ENCODE data around the gene CIDEA.

CIDEA gene

DNA sequence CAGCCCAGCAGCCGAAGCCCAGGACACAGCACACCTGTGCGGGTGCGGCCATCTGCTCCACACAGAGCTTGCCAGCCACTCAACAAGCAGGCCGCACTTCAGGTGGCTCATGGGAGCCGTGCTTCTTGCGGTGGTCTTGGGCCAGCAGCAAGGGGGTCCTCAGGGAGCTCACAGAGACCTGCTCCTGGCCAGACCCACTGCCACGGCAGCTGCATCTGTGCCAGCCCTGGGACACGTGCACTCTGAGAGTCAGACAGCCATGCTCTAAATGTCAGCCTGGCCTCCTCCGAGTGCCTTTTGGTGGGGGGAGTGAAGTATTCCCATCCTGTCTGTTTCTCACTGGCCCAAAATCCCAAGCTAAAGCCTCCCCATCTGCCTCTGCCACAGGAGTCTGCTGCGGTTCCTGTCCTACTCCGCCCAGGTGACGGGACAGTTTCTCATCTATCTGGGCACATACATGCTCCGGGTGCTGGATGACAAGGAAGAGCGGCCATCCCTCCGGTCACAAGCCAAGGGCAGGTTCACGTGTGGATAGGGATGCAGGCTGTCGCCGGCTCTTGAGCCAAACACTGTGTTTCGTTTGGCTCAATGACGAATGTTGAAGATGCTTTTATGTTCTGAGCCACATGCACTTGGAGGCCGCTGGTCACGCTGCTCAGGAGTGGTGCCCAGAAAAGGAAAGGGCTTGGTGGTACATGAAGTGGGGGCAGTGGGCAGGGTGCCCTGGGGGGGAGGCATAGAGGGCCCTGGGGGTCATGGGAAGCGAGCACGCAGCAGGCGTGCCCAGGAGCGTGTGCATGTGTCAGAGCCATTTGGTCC lies 22.8 kb downstream of the CIDEA start:
- DNase-seq, result no peak

DNA sequence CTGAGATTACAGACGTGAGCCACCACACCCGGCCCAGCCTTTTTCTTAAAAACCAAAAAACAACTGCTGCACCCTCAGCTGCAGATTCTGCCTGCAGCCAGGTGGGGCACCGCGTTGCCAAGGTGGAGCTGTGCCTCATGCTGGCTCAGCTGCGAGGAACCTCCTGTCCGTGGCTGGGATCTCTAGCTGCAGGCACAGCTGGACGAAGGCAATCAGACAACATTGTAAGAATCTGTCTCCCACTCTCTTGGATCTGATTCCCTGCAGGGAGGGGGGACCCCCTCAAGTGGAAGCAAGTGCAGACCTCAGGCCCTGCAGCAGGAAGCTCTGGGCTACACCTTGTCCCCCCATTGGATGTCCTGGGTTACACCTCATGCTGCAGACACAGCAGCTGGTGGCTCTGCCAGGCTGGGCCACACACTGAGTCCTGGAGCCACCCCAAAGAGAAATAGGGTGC lies 24.1 kb downstream of the CIDEA start:
- no peak for DNase-seq

DNA sequence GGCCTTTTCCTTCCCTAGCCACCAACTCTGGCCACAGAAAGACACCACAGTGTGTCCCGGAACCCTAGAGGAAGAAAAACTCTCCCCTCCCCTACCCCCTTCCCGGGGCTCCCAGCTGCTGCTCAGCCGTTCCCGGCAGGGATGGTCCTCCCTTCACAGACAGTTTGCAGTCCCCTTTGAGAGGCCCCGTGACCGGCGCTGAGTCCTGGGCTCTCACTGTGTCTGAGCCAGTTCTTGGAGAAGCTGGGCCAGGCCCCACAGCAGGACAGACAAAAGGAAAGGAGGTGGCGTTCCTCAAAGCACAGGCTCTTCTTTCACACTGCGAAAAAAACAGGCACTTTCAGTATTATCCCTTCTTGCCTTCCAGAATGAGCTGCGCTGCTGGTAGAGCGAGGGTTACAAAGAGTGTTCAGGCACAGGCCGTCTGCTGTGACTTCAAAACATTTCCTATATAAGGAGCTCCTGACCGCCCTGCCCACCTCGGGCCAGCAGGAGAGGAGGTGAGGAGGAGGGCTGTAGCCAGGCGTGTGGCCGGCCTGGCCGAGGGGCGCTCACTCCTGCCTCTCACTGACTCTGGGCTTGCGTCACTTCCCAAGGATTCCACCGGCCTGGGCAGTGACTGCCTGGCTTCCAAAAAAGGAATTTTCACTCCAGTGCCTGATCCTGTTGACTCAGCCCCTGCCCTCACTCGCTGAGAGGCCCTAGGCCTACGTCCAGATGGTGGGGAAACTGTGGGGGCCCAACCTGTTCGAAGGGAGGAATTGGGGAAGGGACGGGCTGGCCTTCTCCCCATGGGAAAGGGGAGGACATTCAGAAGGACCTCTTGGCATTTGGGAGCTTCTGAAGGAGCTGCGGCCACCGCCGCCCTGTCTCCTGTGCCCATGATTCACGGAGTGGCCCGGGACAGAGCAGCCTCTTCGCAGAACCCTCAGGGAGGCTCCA lies 24.9 kb downstream of the CIDEA start:
- DNase-seq, result no peak

DNA sequence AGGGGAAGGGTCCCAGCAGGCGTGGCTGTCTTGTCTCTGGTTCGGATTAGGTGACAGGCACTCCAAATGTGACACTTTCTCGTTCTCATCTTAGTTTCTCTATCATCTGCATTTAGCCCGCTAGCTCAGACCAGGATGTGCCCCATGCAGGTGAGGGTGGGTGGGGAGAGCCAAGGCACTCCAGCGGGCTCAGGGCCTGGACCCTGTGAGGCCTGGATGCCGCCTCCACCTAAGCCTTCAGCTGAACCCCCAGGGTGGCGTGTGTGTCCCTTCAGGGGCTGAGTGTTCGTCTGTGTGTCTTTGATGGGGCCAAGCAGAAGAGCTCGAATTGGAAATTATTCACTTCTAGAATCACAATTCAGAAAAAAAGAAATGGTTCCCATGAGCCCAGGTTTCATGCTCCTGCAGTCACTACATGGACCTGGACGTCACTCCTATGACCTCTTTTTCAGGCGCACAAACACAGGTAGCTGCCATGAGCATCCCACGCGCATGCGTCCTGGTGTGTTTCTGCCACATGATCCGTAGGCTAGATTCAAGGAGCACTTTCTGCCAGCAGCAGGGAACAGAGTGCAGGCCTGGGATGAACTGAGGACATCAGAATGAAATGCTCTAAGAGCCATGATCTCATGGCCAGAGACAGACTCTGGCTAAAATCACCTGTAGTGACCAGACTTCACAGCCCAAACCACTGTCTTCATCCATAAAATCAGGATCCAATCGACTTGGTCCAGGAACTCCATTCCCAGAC lies 25.8 kb downstream of the CIDEA start:
- DNase-seq, result no peak

DNA sequence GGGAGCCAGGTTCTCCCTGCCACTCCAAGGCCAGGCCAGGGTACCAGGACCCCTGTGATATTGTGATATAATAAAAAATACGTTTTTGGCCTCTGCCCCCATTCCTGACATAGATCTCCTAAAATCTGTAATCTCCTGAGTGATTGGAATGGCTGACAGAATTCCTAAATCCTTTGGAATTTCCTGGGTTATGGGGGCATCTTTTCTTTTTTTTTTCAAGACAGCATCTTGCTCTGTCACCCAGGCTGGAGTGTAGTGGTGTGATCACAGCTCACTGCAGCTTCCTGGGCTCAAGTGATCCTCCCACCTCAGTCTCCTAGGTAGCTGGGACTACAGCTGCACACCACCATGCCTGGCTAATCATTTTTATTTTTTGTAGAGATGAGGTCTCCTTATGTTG lies 27.7 kb downstream of the CIDEA start:
- no peak for DNase-seq

DNA sequence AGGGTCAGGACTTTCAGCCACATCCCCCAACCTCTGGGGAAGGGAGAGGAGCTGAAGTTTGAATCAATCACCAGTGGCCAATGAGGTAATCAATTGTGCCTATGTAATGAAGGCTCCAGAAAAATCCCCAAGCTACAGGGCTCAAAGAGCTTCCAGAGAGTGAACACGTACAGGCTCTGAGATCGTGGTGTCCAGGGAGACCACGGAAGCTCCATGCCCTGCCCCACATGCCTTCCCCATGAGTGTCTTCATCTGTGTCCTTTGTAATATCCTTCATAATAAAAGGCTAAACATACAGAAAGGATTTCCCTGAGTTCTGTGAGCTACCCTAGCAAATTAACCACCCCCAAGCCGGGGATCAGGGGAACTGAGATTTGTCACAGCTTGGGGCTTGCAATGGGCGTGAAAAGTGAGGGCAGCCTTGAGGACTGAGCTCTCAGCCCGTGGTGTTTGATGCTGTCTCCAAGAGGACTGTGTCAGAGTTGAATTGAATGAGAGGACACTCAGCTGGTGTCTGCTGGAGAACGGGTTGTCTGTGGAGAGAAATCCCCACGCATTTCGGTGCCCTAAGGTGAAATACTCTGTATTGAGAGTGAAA lies 28.4 kb downstream of the CIDEA start:
- no peak for DNase-seq

DNA sequence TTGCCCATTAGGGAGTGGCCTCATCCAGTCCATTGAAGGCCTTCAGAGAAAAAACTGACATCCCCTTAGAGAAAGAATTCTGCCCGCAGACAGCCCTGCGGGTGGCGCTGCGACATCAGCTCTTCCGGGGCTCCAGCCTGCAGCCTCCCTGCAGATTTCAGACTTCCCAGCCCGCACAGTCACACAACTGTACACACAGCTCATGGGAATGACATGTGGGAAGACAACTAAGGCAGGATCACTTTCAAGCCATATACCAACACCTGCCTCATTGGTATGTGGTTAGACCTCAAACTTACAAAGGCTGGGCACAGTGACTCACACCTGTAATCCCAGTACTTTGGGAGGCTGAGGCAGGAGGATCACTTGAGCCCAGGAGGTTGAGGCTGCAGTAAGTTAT lies 29.1 kb downstream of the CIDEA start:
- DNase-seq, result no peak

DNA sequence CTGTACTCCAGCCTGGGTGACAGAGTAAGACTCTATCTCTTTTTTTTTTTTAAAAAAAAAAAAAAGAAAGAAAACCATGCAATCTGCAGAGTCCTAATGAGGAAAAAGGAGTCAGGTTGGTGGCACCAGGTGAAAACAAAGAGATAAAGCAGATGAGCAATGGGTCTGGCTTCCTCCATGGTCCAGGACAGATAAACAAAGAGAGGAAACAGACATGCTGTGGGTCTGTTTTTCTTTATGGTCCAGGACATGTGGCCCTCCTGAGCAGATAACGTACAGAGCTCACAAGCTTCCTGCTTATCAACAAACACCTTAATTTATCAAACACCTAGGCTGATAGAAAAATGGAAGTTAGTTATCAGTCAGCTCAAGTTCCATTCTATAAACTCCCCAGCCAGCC lies 29.5 kb downstream of the CIDEA start:
- no peak for DNase-seq

DNA sequence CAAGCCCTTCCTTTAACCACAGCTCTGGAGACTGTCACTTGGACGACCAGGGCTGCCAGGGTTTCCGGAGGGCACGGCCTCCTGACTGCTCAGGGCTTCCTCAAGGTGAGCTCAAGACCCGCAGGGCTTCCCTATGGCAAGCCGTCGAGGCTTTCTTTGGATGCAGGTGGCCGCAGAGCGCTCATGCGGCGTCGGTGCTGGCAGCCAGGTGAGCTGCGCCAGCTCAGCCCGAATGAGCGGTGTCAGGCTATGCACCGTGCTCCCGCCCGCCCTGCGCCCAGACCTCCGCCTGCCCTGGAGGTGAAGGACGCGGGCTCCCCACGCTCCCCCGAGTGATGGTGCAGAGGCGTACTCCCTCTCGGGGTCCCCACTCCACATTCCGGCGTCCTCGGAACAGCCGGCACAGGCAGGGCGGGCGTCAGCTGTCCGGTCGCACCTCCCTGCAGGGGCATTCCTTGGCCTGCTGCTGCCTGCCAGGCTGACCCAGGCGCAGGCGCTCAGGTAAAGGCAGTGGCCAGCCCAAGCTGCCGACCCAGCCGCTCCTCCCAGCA lies 33.0 kb downstream of the CIDEA start:
- DNase-seq, result no peak

DNA sequence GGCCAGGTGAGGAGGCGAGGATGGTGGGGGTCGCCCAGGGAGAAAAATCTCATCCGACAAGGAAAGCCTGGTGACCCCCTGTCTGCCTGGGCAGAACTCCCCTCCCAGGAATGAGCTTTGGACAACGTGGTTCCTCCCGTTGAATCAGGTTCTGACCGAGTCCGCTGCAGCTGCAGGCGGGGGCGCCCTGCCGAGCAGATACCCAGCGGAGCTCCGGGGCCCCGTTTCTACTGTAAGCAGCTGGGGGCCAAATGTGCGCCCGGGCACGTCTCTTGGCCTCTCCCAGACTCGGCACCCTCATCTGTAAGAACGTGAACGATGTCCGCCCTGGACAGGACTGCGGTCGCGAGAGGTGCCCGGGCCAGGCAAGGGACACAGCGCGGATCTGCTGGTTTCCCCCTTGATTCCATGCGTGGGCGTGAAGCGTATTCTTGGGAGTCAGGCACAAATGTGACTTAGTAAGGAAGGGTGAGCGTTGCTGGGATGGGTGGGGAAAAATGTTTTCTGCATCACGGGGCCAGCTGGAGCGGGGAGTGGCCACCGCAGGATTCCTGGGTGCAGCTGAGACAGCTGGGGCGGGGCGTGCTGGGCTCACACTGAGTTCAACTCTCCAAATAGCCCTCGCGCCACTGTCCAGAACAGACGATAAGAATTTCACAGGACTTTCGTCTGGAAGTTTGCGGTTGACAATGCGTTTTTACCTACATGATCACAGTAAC lies 33.7 kb downstream of the CIDEA start:
- peak; percentile 71 to 86 (median 79) for DNase-seq

DNA sequence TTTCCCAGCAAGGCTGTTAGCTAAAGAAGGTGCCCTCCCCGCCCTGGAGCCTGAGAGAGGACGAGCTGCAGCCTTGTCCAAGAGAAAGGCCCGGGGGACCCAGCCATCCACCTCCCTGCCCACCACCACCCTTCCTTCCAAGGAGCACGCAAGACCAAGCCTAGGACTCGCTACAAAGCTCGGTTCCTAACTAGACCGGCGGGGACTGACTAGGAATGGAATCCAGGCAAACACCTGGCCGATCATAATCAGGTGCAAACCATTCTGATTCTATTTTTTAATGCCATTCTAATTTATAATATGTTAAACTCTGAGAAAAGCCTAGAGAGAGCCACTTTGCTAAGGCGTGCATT lies 34.2 kb downstream of the CIDEA start:
- DNase-seq, result no peak

DNA sequence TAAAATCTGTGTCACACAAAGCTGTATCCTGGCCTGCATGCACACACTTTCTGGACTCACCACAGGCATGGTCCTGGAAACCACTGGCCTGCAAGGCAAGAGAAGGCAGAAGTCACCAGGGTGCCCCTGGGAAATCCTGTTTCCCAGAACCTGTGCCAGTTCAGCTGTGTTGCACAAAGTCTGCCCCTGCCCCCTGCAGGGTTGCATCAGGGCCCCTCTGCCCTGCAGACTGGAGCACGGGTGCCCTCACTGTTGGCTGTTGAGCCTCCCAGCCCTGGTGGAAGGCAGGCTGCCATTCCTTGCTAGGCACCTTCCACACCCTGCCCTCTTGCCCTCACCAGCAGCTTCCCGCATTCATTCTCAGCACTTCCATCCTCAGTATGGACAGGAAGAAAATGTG lies 35.9 kb downstream of the CIDEA start:
- DNase-seq, result no peak

DNA sequence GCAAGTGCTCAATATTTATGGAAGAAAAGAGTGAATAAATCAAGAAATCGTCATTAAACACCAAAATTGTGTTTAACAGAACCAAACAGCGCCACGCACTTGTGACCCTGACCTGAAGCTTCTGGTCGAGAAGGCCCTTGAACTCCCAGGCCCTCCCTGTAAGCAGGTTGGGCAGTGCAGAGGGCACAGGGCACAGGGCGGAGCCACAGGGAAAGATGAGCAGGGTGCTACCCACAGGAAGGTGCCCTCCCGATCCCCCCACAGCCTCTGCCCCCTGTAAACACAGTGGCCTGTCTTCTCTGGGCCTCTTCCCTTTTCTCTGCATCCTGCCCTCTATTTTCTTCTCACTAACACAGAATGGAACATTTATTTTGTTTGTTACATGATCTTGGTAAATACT lies 37.0 kb downstream of the CIDEA start:
- no peak for DNase-seq

DNA sequence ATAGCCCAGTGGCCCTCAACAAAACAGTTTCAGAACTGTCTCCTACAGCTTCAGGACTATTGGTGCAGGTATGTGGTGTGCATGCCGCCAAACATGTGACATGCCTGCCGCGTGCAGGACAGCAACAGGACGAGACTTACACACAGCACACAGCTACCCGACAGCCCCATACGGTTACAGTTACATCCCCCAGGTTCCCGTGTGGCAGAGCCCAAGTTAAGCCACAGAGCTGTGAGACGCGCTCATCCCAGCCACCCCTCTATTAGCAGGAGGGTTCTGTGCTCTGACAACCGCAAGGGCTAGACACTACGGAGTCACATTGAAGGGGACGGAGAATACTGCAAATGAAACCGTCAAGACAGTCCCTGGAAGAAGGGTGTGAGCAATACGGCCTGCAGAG lies 37.5 kb downstream of the CIDEA start:
- no peak for DNase-seq

DNA sequence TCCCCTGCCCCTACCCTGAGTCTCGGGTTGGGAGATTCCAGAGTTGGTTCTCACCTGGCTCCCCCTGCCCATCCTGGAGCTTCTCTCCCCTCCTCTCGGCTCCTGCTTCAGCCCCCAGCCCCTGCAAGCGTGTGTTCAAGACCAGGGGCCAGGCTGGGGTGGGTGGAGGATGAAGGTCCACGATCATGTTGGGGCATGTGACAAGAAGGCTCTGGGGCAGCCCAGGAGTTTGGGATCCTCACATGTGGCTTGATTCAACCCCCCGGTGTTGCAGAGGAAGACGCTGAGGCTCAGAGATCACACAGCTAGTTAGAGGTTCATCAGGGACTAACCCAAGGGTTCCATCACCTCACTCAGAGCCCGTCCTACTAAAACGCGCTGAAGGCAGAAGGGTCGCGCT lies 39.7 kb downstream of the CIDEA start:
- no peak for DNase-seq

DNA sequence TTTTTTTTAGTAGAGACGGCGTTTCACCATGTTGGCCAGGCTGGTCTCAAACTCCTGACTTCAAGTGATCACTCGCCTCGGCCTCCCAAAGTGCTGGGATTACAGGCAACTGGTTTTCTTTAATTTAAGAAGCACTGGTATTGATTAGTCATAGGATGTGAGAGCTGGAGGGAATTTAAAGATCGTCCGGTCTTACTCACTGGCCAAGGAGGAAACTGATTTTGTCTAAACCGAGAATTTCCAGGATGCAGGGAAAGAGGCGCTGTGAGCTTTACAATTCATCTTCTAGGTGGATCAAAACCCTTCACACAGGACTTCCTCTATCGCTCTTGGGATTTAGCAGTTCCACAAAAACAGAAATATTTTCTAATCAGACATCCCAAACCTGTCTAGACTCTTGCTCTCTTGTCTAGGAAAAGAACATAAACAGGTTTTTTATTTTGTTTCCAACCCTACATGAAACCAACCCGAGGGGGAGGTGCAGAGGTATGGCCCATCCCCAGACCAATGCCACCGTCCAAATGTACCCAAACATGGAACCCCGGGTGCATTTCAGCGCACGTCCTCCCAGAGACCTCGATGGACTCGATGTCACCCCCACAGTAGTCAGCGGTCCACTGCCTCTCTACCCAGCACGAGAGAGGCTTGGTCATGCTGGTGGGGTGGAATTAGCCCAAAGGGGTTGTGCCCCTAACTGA lies 41.4 kb downstream of the CIDEA start:
- no peak for DNase-seq

DNA sequence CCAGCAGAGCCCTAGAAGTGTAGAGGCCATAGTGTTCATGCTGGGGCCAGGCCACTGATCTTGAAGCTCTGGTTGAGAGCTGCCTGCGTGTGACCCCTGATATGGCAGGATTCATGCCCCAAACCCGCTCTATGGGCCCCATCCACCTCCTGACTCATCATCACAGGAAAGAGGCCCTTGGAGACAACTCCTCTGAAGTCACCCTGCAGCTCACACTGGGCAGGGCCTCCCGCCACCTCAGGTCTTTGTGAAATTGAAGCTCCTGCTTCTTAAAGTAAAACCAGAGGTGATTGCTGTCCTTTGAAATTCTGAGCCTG lies 41.9 kb downstream of the CIDEA start:
- no peak for DNase-seq

DNA sequence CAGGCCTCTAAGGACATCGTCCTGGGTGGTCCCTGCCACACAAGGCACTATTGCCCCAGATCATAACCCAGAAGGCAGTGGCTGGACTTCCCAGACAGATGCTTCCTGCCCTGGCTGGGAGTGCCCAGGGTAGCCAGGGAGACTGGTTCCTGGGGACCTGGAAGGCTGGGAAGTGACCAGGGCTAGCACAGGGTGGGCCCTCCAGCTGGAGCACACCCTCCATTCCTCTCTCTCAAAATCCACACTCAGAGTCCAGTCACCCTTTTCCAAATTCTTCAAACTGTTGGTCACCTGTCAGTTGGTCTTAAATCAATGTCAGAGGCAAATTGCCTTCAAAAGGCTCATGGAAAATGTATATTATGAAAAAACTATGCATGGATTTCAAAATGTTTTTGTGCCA lies 42.3 kb downstream of the CIDEA start:
- DNase-seq, result no peak

DNA sequence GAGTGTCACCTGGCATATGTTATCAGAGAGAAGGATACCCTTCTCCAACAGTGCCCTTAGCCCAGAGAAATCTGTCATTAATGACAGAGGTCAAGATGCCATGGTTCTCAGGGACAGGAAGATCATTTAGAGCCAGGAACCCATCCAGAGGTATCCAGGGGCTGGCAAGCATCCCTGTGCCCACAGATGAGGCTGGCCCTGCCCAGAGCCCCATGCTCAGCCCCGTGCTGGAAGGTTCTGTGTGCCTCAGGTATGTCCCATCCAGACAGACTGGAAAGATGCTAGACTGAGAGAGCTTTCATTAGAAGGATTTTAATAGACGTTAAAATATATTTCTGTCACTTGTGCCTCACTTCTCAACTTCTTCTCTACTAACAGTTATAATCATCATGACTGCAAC lies 45.7 kb downstream of the CIDEA start:
- no peak for DNase-seq

DNA sequence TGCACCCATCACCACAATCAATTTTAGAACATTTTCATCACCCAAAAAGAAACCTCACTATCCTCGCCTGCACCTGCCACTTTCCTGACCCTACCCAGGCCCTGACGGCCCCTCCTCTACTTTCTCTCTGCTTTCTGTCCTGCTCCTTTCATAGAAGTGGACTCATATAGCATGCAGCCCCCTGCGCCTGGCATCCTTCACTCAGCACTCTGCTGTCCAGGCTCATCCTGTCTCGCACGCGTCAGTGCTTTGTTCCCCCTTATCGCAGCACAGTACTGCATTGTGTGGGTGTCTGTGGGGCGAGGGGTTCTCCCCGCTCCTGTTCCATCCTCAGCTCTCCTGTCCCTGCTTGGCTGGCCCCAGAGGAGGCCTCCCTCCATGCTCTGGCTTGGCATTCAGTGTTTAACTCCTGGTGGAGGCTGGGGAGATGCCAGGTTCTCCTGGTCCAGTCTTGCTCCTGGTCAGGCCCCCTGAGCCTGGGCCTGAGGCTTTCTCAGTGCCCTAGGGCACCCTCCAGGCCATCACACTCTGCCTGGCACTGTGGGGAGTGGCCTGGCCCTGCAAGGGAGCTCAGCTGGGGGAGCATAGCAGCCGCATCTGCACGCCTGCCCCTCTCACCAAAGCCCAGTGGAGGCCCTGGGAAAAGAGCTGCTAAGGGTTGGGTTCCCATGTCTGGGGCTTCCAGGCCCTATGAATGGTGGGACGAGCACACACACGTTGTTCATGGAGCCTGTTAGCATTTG lies 47.3 kb downstream of the CIDEA start:
- no peak for DNase-seq

All from suppressor macrophage treated with lipopolysaccharide for 1 hour (primary cell).